Occipital lobe (tissue), 2 donors: Measurements from ENCODE around the gene L3MBTL4. TPM values are rescaled to one million over a fixed set of nuclear protein-coding genes. Genes with fewer than 3 reads are reported as not detected.

Source experiments
- DNase-seq: peaks from one replicate; lab custom pipeline; 2025; lab: John Stamatoyannopoulos, UW
- total RNA-seq: library from RNA; depleted of rRNA; stranded (reverse); fragments of >200 nt; gene quantifications from one replicate; pipeline ENCODE4 v1.2.3, GENCODE V29; 2014

Gene L3MBTL4
- total RNA-seq, 1 donor from 2014 or later, result 20.4 TPM

- DNase-seq, result no peak
Observed at GRCh38 chr18:5998166-5998881, 416.4 kb downstream of the L3MBTL4 start.

- DNase-seq, result no peak
Observed at GRCh38 chr18:5997361-5997760, 417.4 kb downstream of the L3MBTL4 start.

- DNase-seq, result no peak
Observed at GRCh38 chr18:5995626-5996025, 419.1 kb downstream of the L3MBTL4 start.

GRCh38 chr18:5993938-5994337 lies 420.8 kb downstream of the L3MBTL4 start:
- no peak for DNase-seq

GRCh38 chr18:5992381-5992780 lies 422.3 kb downstream of the L3MBTL4 start:
- DNase-seq, result no peak

GRCh38 chr18:5987249-5987648 lies 427.5 kb downstream of the L3MBTL4 start:
- no peak for DNase-seq

GRCh38 chr18:5986257-5986931 lies 428.3 kb downstream of the L3MBTL4 start:
- no peak for DNase-seq

- no peak for DNase-seq
Observed at GRCh38 chr18:5984245-5984644, 430.5 kb downstream of the L3MBTL4 start.

GRCh38 chr18:5983488-5983887 lies 431.2 kb downstream of the L3MBTL4 start:
- no peak for DNase-seq

- no peak for DNase-seq
Observed at GRCh38 chr18:5982332-5982731, 432.4 kb downstream of the L3MBTL4 start.

GRCh38 chr18:5980721-5981120 lies 434.0 kb downstream of the L3MBTL4 start:
- no peak for DNase-seq

- no peak for DNase-seq
Observed at GRCh38 chr18:5979971-5980457, 434.7 kb downstream of the L3MBTL4 start.

- DNase-seq, result no peak
Observed at GRCh38 chr18:5979176-5979888, 435.4 kb downstream of the L3MBTL4 start.

- no peak for DNase-seq
Observed at GRCh38 chr18:5977022-5977421, 437.7 kb downstream of the L3MBTL4 start.

GRCh38 chr18:5975111-5976002 lies 439.4 kb downstream of the L3MBTL4 start:
- DNase-seq, result no peak

- no peak for DNase-seq
Observed at GRCh38 chr18:5974696-5975095, 440.0 kb downstream of the L3MBTL4 start.

- no peak for DNase-seq
Observed at GRCh38 chr18:5973099-5973498, 441.6 kb downstream of the L3MBTL4 start.

GRCh38 chr18:5972298-5972697 lies 442.4 kb downstream of the L3MBTL4 start:
- DNase-seq, result no peak

- no peak for DNase-seq
Observed at GRCh38 chr18:5969989-5970403, 444.7 kb downstream of the L3MBTL4 start.

- DNase-seq, result no peak
Observed at GRCh38 chr18:5969355-5969988, 445.2 kb downstream of the L3MBTL4 start.

GRCh38 chr18:5967666-5968065 lies 447.0 kb downstream of the L3MBTL4 start:
- no peak for DNase-seq
